Measurements from ENCODE around the gene RAX2.
"Not testable (repeated sequence)": the region's sequence is repeated elsewhere in the genome, so short reads cannot be mapped to it uniquely, and the experiment has no call there.

Gene RAX2

DNA sequence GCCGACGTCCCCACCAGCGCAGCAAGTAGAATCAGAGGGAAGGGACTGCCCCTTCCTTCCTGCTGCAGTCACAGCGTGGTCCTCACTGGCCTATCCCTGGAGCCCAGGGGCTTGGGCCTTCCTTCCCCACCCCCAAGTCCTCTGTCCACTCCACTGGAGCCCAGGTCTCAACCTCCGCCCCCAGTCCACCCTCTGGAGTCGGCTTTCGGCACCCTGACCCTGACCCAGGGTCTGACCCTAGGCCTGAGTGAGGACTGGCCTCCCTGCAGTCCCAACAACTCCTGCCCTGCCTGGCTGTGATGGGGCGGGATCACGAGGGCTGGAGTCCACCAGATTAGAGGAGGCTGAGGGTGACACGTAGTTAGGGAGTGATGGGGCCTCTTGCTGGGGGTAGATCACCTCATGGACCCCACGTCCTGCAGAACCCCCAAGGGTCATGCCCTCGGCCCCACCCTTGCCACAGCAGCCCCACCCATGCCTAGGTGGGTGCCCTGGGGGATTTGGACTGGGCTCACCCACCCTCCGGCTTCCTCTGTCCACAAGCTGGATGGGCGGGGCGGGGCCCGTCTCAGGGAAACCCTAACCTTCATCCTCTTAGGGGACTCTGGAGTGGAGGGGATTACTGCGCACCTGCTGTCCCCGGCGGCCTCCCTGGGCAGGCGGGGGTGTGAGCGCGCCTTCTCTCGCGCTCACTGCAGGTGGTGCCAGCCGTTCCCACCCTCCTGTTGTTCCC, 3.8 kb downstream of the RAX2 start:
- no peaks in the 10 kb centered on the region for H3K4me1 ChIP-seq (ENCODE audit: control insufficient read depth, insufficient read depth, low read length, poor library complexity, severe bottlenecking)
- H3K27ac ChIP-seq (ENCODE audit: low read depth, low read length, severe bottlenecking) = no peak overlapping the region
- WGBS, 2 experiments (ENCODE audit: insufficient coverage in 2 of 2) = 89 to 100% methylated on average over 10 to 15 of the region's 25 CpGs
- peaks cover 14% of the 10 kb centered on the region for H3K36me3 ChIP-seq (ENCODE audit: control insufficient read depth, insufficient read depth, low read length)
- no peak overlapping the region for H3K4me3 ChIP-seq (ENCODE audit: extremely low read depth, insufficient read depth, low read length, poor library complexity, severe bottlenecking)
- H3K9me3 ChIP-seq (ENCODE audit: control insufficient read depth, low read length) = no peaks in the 10 kb centered on the region

DNA sequence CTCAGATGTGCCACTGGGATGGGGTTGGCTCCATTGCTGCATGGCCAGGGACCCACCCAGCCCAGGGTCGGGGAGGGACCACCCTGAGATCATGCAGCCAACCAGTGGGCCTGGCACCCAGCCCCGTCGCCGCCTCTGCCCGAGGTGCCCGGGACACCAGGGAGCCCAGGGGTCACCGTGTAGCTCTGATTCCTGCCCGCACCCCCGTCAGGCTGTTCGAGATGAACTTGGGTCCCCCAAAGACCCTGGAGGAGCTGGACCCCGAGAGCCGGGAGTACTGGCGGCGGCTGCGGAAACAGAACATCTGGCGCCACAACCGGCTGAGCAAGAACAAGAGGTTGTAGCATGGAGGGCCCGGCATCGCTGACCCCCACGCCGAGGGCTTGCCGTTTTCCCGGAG, 5.0 kb downstream of the RAX2 start:
- 93% methylated on average over 17 to 23 of the region's 23 CpGs for WGBS, 2 experiments (ENCODE audit: insufficient coverage in 2 of 2)
- Histone ChIP-seq H3K4me3 (ENCODE audit: extremely low read depth, insufficient read depth, low read length, poor library complexity, severe bottlenecking) (no peak overlapping the region), H3K9me3 (ENCODE audit: control insufficient read depth, low read length) (no peaks in the 10 kb centered on the region), H3K36me3 (ENCODE audit: control insufficient read depth, insufficient read depth, low read length) (peaks cover 14% of the 10 kb centered on the region), H3K27ac (ENCODE audit: low read depth, low read length, severe bottlenecking) (no peak overlapping the region), H3K4me1 (ENCODE audit: control insufficient read depth, insufficient read depth, low read length, poor library complexity, severe bottlenecking) (no peaks in the 10 kb centered on the region)

DNA sequence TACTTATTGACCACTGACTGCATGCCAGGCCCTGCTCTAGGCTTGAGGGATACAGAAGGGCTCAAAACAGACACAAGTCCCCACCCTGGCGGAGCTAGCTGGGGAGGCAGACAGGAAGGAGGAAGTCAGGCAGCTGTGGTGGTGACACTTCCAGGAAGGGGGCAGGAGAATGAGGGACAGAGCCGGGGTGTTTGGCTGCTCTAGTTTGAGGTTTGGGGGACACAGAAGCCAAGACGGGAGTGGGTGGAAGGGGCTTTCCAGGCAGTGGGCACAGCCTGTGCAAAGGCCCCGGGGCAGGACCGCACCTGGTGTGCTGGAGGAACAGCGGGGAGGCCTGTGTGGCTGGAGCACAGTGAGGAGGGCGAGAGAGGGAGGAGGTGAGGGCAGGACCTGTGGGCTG, 5.5 kb downstream of the RAX2 start:
- H3K4me1 ChIP-seq (ENCODE audit: control insufficient read depth, insufficient read depth, low read length, poor library complexity, severe bottlenecking) = no peaks in the 10 kb centered on the region
- 85 to 90% methylated on average over 6 to 7 of the region's 7 CpGs for WGBS, 2 experiments (ENCODE audit: insufficient coverage in 2 of 2)
- no peak overlapping the region for H3K4me3 ChIP-seq (ENCODE audit: extremely low read depth, insufficient read depth, low read length, poor library complexity, severe bottlenecking)
- no peaks in the 10 kb centered on the region for H3K9me3 ChIP-seq (ENCODE audit: control insufficient read depth, low read length)
- peaks cover 14% of the 10 kb centered on the region for H3K36me3 ChIP-seq (ENCODE audit: control insufficient read depth, insufficient read depth, low read length)
- H3K27ac ChIP-seq (ENCODE audit: low read depth, low read length, severe bottlenecking) = no peak overlapping the region

- not testable (repeated sequence) for H3K4me1 ChIP-seq (ENCODE audit: control insufficient read depth, insufficient read depth, low read length, poor library complexity, severe bottlenecking); H3K4me3 ChIP-seq (ENCODE audit: extremely low read depth, insufficient read depth, low read length, poor library complexity, severe bottlenecking); H3K27ac ChIP-seq (ENCODE audit: low read depth, low read length, severe bottlenecking); H3K9me3 ChIP-seq (ENCODE audit: control insufficient read depth, low read length)
- WGBS, 2 experiments (ENCODE audit: insufficient coverage in 2 of 2) = 86 to 98% methylated on average over 1 to 4 of the region's 5 CpGs
- peaks cover 14% of the 10 kb centered on the region for H3K36me3 ChIP-seq (ENCODE audit: control insufficient read depth, insufficient read depth, low read length)
These were observed 6.3 kb downstream of the RAX2 start for GRCh38 chr19:3765757-3766156.

DNA sequence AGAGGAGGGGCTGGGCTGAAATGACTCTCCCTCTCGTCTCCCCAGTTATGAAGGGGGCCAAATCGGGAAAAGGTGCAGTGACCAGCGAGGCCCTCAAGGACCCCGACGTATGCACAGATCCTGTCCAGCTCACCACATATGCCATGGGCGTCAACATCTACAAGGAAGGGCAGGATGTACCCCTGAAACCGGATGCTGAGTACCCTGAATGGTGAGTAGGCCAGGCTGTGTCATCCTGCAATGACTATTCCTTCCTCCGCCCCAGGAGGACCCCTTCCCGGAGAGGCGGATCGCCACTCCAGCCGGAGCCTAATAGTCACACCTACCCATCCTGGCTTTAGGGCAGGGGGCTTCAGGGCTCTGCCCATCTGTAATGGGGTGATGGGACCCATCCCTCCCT, 6.9 kb downstream of the RAX2 start:
- Histone ChIP-seq H3K9me3 (ENCODE audit: control insufficient read depth, low read length) (no peaks in the 10 kb centered on the region), H3K36me3 (ENCODE audit: control insufficient read depth, insufficient read depth, low read length) (peaks cover 16% of the 10 kb centered on the region), H3K27ac (ENCODE audit: low read depth, low read length, severe bottlenecking) (no peak overlapping the region), H3K4me3 (ENCODE audit: extremely low read depth, insufficient read depth, low read length, poor library complexity, severe bottlenecking) (no peak overlapping the region), H3K4me1 (ENCODE audit: control insufficient read depth, insufficient read depth, low read length, poor library complexity, severe bottlenecking) (no peaks in the 10 kb centered on the region)
- WGBS, 2 experiments (ENCODE audit: insufficient coverage in 2 of 2) = 97 to 98% methylated on average over 7 to 8 of the region's 12 CpGs

DNA sequence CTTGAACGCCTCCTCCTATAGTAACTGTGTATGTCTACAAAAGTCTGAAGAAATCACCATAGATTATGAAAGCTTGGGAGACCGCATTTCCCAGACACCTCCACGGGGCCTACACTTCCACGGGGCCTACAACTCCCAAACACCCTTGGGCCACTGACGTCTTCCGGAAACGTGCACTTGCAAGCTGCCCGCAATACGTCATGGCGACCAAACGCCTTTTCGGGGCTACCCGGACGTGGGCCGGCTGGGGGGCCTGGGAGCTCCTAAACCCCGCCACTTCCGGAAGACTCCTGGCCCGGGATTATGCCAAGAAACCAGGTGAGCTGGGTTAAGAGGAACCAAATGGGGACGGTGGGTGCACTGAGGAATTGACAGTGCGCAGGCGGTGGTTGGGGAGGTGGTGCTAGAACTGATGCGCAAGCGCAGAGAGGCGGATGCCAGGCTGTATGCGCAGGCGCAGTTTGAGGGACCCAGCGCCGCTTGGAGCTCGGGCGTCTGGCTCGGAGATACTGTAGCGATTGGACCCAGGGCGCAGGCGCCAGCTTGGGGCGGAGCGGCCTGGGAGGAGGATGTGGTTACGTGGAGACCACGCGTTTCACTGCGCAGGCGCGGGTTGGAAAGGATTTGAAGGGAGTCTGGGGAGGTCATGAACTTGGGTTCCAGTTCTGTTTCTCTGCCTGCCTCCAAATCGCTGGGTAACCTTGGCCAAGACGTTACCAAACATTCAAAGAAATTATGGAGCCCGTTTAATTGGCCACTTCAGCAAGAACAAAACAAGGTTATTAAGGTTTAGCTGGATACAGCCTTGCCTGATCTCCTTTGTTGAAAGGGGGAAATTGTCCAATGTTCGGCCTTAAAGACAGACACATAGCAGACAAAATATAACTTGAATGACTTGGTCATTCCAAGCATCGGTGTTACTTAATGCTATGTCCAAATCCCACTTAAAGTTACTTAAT, 9.2 kb downstream of the RAX2 start, which contains the start of gene MRPL54:
TSS of gene MRPL54 (plus strand) at position 182 of the 959 bp plus-strand sequence. CDS start at position 201, 19 bp downstream.
- 6% methylated on average over 33 to 37 of the region's 47 CpGs for WGBS, 2 experiments (ENCODE audit: insufficient coverage in 2 of 2)

GRCh38 chr19:3762130-3762473, 9.9 kb downstream of the RAX2 start:
- H3K27ac ChIP-seq (ENCODE audit: low read depth, low read length, severe bottlenecking) = peak overlapping the region; percentile 93

More for the DNA sequence above, 9.2 kb downstream of the RAX2 start, which contains the start of gene MRPL54:
- Histone ChIP-seq H3K4me3 (ENCODE audit: extremely low read depth, insufficient read depth, low read length, poor library complexity, severe bottlenecking) (peak within 1 kb of the TSS; percentile 97), H3K4me1 (ENCODE audit: control insufficient read depth, insufficient read depth, low read length, poor library complexity, severe bottlenecking) (no peaks in the 10 kb centered on the region), H3K27ac (ENCODE audit: low read depth, low read length, severe bottlenecking) (peak within 1 kb of the TSS; percentile 93), H3K9me3 (ENCODE audit: control insufficient read depth, low read length) (no peaks in the 10 kb centered on the region), H3K36me3 (ENCODE audit: control insufficient read depth, insufficient read depth, low read length) (peaks cover 35% of the 10 kb centered on the region)

GRCh38 chr19:3761382-3762129, 10.5 kb downstream of the RAX2 start, which contains the start of gene APBA3:
Gene APBA3, minus strand, starts transcription at chr19:3761692. Its CDS starts 1,428 bp downstream, at chr19:3760264.
- Histone ChIP-seq H3K4me3 (ENCODE audit: extremely low read depth, insufficient read depth, low read length, poor library complexity, severe bottlenecking) (peak within 1 kb of the TSS; percentile 97), H3K36me3 (ENCODE audit: control insufficient read depth, insufficient read depth, low read length) (peaks cover 35% of the 10 kb centered on the region), H3K4me1 (ENCODE audit: control insufficient read depth, insufficient read depth, low read length, poor library complexity, severe bottlenecking) (no peaks in the 10 kb centered on the region), H3K9me3 (ENCODE audit: control insufficient read depth, low read length) (no peaks in the 10 kb centered on the region), H3K27ac (ENCODE audit: low read depth, low read length, severe bottlenecking) (peak within 1 kb of the TSS; percentile 93)
- 6 to 12% methylated on average over 29 to 38 of the region's 45 CpGs for WGBS, 2 experiments (ENCODE audit: insufficient coverage in 2 of 2)

More at GRCh38 chr19:3762130-3762473, 9.9 kb downstream of the RAX2 start:
- Histone ChIP-seq H3K9me3 (ENCODE audit: control insufficient read depth, low read length) (no peaks in the 10 kb centered on the region), H3K4me1 (ENCODE audit: control insufficient read depth, insufficient read depth, low read length, poor library complexity, severe bottlenecking) (no peaks in the 10 kb centered on the region), H3K36me3 (ENCODE audit: control insufficient read depth, insufficient read depth, low read length) (peaks cover 34% of the 10 kb centered on the region), H3K4me3 (ENCODE audit: extremely low read depth, insufficient read depth, low read length, poor library complexity, severe bottlenecking) (peak overlapping the region; percentile 61)
- no CpG with 5 or more reads among the region's 1 CpG for WGBS, 2 experiments (ENCODE audit: insufficient coverage in 2 of 2)

DNA sequence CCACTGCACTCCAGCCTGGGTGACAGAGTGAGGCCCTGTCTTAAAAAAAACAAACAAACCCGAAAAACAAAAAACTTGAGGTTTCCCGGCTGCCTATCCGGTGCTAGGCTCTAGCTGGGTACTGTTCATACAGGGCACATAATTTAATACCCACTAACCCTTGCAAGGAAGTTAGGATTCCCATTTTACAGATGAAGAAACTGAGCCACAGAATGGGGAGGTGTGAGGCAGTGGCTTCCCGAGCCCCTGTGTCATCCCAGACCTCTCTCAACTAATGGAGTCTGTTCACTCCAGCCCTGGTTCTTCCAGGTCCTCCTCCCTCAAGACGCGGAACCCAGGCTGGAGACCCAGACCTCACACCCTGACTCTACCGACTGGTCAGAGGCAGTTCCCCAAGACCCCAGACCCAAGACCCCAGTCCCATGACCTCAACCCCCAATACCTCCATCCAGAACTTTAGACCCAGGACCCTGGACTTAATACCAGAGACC, 11.1 kb downstream of the RAX2 start:
- WGBS, 2 experiments (ENCODE audit: insufficient coverage in 2 of 2) = 37 to 58% methylated on average over 5 to 6 of the region's 7 CpGs
- H3K27ac ChIP-seq (ENCODE audit: low read depth, low read length, severe bottlenecking) = peak overlapping the region; percentile 16
- H3K9me3 ChIP-seq (ENCODE audit: control insufficient read depth, low read length) = no peaks in the 10 kb centered on the region

More for the DNA sequence above, 11.1 kb downstream of the RAX2 start:
- peaks cover 35% of the 10 kb centered on the region for H3K36me3 ChIP-seq (ENCODE audit: control insufficient read depth, insufficient read depth, low read length)
- no peaks in the 10 kb centered on the region for H3K4me1 ChIP-seq (ENCODE audit: control insufficient read depth, insufficient read depth, low read length, poor library complexity, severe bottlenecking)
- H3K4me3 ChIP-seq (ENCODE audit: extremely low read depth, insufficient read depth, low read length, poor library complexity, severe bottlenecking) = peak overlapping the region; percentile 97
